ENCODE measurements around the gene ZCCHC9. TPM values are rescaled to one million over a fixed set of nuclear protein-coding genes. Genes with fewer than 3 reads are reported as not detected.
"Not testable (repeated sequence)": the region's sequence is repeated elsewhere in the genome, so short reads cannot be mapped to it uniquely, and the experiment has no call there.

ZCCHC9 gene
- polyA plus RNA-seq, 3 donors, result 39.6 to 41.1 (median 40.4) TPM

DNA sequence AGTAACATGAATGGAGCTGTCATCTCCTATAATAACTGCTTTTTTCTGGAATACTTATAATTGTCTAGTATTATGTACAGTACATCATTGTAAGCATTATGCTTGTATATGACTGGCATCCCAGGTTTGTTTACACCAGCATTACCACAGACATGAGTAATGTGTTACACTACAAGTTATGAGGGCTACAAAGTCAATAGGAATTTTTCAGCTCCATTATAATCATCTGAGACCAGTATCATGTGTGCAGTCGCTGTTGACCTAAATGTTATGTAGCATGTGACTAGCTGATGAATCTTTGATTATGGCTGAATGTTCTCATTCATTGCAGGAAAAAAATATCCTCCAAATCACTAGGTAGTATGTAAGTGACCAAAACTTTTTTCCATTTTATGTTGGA lies 2.2 kb downstream of the ZCCHC9 start:
- DNase-seq (ENCODE audit: low read depth in 3 of 3, low spot score in 2 of 3), result no peak

DNA sequence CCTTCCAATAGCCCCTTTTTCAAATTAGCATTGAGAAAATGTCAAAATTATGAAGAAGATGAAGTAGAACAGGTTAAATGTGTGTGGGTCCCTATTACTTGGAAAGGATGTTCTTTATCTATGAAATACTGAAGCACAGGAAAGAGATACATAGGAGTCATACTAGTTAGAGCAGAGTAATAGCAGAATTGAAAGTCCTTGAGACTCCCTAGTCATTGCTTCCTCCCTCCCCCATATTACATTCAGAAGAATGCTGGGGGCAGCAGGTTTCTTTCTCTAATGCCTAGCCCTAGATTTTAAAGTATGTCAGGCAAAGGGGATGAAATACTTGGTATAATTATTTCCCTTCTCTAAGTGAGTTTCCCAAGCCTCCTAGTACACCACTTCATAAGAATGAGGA lies 4.4 kb downstream of the ZCCHC9 start:
- DNase-seq (ENCODE audit: low read depth in 3 of 3, low spot score in 2 of 3), result no peak

DNA sequence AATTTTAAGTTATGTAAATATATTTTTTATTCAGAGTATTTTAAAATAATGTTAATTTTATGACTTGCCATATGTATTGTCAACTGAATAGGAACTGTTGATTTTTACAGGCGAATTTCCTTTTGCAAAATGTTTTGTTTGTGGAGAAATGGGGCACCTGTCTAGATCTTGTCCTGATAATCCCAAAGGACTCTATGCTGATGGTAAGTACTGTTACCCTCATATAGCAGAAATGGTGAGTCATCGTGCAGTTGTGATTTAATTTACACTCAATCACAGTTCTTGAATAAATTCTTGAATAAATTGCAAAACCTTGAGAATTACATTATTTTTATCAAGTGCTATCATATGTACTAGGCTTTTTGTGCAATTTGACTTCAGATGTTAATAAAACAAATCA lies 7.4 kb downstream of the ZCCHC9 start:
- DNase-seq (ENCODE audit: low read depth in 3 of 3, low spot score in 2 of 3), result no peak

GRCh38 chr5:81310402-81311063 lies 9.1 kb downstream of the ZCCHC9 start:
- DNase-seq (ENCODE audit: low read depth in 3 of 3, low spot score in 2 of 3), result no peak

DNA sequence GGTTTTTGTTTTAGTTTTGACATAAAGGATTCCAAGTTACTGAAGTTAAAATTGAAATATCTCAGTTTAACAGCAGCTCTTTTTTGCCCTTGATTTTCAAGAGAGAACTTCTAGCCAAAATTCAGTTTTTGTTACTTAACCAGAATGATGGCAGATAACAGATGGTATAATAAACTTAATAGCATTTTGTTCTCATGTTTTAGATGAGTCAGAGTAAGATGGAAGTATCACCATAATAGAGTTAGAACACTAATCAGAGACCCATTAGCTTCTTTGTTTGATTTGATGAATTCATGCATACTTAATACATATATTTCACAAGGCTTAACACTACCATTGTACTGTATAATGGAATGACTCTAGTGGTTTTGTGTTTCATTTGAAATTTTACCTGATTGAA lies 11.9 kb downstream of the ZCCHC9 start:
- no peak for DNase-seq (ENCODE audit: low read depth in 3 of 3, low spot score in 2 of 3)

GRCh38 chr5:81313686-81314085 lies 12.3 kb downstream of the ZCCHC9 start:
- DNase-seq (ENCODE audit: low read depth in 3 of 3, low spot score in 2 of 3), result no peak

DNA sequence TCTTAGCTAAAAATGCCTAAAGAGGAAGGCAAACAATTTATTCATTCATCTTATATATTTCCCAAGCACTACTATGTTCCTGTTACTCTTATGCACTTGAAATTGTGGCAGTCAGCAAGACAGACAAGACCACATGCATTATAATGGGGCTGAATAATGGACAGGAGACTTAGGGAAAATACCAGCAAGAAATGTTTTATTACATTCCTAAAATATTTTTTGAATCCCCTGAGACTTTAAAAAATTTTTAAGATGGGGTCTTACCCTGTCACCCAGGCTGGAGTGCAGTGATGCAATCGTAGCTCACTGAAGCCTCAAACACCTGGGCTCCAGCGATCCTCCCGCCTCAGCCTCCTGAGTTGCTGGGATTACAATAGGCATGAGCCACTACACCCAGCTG lies 13.2 kb downstream of the ZCCHC9 start:
- no peak for DNase-seq (ENCODE audit: low read depth in 3 of 3, low spot score in 2 of 3)

GRCh38 chr5:81315336-81315735 lies 13.9 kb downstream of the ZCCHC9 start:
- no peak for DNase-seq (ENCODE audit: low read depth in 3 of 3, low spot score in 2 of 3)

DNA sequence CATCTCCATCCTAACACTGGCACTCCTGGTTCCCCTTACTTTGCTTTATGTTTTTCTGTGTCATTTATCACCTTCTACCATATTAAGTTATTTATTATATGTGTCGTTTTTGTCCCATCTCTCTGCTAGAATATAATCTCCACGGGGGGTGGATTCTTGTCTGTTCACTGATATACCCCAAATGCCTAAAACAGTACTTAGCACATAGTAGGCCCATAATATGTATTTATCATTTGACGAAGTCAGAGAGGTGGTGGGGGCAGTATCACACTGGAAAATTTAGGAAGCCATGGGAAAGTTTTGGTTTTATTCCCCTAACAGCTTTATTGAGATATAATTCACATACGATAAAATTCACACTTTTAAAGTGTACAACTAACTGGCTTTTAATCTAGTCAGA lies 14.4 kb downstream of the ZCCHC9 start:
- no peak for DNase-seq (ENCODE audit: low read depth in 3 of 3, low spot score in 2 of 3)

DNA sequence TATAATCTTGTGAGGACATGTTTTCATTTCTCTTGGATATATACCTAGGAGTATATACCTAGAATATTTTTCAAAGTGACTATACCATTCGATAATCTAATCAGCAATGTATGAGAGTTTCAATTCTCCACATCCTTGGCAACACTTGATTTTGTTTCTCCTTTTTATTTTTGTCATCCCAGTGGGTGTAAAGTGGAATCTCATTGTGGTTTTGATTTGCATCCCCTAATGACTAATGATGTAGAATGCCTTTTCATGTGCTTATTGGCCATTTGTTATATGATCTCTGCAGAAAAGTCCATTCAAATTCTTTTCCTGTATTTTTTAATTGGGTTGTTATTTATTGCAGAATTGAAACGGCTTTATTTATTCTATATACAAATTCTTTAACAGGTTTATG lies 15.2 kb downstream of the ZCCHC9 start:
- DNase-seq (ENCODE audit: low read depth in 3 of 3, low spot score in 2 of 3), result no peak

DNA sequence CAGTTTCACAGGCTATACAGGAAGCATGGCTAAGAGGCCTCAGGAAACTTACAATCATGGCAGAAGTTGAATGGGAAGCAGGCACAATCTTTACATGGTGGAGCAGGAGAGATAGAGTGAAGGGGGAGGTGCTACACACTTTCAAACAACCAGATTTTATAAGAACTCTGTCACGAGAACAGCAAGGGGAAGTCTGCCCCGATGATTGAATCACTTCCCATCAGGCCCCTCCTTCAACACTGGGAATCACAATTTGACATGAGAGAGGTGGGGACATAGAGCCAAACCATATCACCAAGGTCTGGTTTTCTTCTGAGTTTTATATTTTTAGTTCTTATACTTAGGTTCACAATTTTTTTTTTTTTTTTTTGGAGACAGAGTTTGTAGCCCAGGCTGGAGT lies 16.1 kb downstream of the ZCCHC9 start:
- no peak for DNase-seq (ENCODE audit: low read depth in 3 of 3, low spot score in 2 of 3)

DNA sequence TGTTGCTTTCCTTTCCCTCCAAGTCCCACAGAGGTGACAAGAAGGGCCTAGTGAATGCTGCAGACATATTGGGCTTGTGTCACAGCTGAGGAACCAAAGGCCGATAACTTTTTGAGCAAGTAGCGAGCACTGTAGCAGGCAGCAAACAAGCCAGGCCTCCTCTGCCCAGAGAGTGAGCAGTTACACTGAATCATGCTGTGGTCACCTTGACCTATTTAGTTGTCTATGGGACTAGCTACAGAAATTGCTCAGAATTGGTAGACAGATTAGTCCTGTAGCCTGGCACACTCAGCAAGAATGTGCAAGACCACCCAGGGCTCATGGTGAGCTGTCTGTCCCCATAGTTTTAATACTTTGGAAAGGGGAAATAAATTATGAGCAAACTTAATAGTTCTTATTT lies 25.2 kb downstream of the ZCCHC9 start:
- DNase-seq (ENCODE audit: low read depth in 3 of 3, low spot score in 2 of 3), result no peak

DNA sequence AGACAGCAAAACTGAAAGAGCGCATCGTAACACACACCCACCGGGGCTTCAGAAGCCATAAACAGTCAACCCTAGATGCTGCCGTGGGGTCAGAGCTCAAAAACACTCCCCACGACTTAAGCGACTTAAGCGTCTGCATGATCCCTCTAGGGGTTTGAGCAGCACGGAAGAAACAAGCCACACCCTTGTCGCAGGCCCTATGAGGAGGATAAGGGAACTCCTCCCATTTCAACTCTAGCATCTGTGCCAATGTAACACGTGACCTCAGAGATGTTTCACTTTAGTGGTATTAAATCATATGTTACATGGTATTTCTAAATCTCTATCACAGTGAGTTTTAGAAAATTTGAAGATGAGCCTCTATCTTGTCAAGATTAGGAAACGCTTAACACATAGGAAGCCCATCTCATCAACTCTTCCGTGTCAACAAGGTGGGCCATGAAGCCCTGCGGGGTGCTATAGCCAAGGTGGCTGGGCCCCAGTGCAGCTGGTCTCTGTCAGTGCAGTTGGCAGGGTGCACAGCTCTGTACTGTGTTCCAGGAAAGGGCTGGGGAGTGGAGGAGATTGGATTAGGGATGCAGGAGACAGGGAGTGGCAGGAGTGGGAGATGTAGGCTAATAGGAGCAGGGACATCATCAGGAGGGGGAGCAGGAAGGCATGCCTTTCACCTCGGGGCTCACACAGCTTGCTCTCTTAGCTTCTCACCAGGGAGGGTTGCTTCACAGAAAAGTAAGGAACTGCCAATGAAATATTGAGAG lies 33.1 kb downstream of the ZCCHC9 start:
- no peak for DNase-seq (ENCODE audit: low read depth in 3 of 3, low spot score in 2 of 3)

GRCh38 chr5:81335946-81336345 lies 34.6 kb downstream of the ZCCHC9 start:
- no peak for DNase-seq (ENCODE audit: low read depth in 3 of 3, low spot score in 2 of 3)

GRCh38 chr5:81336556-81336955 lies 35.2 kb downstream of the ZCCHC9 start:
- DNase-seq (ENCODE audit: low read depth in 3 of 3, low spot score in 2 of 3), result no peak

DNA sequence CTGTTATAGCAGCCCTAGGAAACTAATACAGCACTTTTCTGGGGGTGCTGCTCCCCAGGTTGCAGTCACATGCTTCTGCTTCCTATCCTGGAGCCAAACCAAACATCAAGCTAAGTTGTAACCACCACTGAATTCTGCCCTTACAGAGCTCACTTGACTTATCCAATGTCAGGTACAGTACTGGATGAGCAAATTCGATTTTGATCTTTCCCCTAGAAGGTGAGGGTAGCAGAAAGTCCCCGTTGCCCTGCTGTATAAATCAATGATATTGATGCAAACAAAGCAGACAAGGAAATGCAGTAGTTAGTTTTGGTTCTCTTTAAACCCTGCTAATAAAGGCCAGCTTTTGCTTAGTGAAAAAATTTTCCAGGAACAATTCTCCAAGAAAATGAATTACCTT lies 36.4 kb downstream of the ZCCHC9 start:
- no peak for DNase-seq (ENCODE audit: low read depth in 3 of 3, low spot score in 2 of 3)

- not testable (repeated sequence) for DNase-seq (ENCODE audit: low read depth in 3 of 3, low spot score in 2 of 3)
These were observed 36.8 kb downstream of the ZCCHC9 start for GRCh38 chr5:81338213-81338612.

GRCh38 chr5:81344736-81345135 lies 43.3 kb downstream of the ZCCHC9 start:
- no peak for DNase-seq (ENCODE audit: low read depth in 3 of 3, low spot score in 2 of 3)

- no peak for DNase-seq (ENCODE audit: low read depth in 3 of 3, low spot score in 2 of 3)
These were observed 44.1 kb downstream of the ZCCHC9 start for GRCh38 chr5:81345411-81346003.

- no peak for DNase-seq (ENCODE audit: low read depth in 3 of 3, low spot score in 2 of 3)
These were observed 47.8 kb downstream of the ZCCHC9 start for GRCh38 chr5:81349161-81349560.

DNA sequence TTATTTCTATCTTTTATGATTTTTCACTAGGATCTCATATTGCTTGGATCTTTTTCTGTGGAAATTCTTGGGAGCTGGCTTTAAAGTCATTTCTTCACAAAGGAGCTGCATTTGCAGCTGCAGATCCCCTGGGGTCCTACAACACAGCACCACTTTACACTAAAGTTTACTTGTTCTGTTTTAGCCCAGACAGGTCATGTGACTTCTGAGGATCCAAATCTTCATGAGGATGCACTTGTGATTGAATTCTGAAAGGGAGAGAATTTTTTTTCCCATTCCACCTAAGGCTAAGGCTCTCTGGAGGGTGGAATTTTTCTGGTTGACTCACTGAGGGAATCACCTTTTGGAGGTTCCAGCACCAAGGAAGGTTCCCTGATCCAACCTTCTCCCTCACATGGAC lies 49.1 kb downstream of the ZCCHC9 start:
- no peak for DNase-seq (ENCODE audit: low read depth in 3 of 3, low spot score in 2 of 3)

- no peak for DNase-seq (ENCODE audit: low read depth in 3 of 3, low spot score in 2 of 3)
These were observed 51.8 kb downstream of the ZCCHC9 start for GRCh38 chr5:81353189-81353588.
